HG03432 (cell line): ENCODE data around the gene SLC25A3.
"Not testable (repeated sequence)": the region's sequence is repeated elsewhere in the genome, so short reads cannot be mapped to it uniquely, and the experiment has no call there.

Experiments
- ATAC-seq: cut with Tn5 transposase; IDR thresholded peaks from one replicate; pipeline ENCODE4 v1.9.1; 2021; ENCODE audit warnings: mild to moderate bottlenecking, moderate library complexity; ENCODE audit not compliant: unreplicated experiment

The SLC25A3 gene

GRCh38 chr12:98594050-98594835, 757 bp downstream of the SLC25A3 start:
- no peak for ATAC-seq

- no peak for ATAC-seq
These were observed 1.9 kb downstream of the SLC25A3 start for GRCh38 chr12:98595243-98595988.

- ATAC-seq = not testable (repeated sequence)
These were observed 3.8 kb downstream of the SLC25A3 start for GRCh38 chr12:98597313-98597712.

- no peak for ATAC-seq
These were observed 8.4 kb downstream of the SLC25A3 start for GRCh38 chr12:98601924-98602323.

GRCh38 chr12:98606359-98606988, 13.0 kb downstream of the SLC25A3 start:
- ATAC-seq = no peak

- ATAC-seq = no peak
These were observed 17.1 kb downstream of the SLC25A3 start for GRCh38 chr12:98610596-98610995.

- ATAC-seq = peak; percentile 91
These were observed 19.3 kb downstream of the SLC25A3 start for GRCh38 chr12:98612696-98613334.

- no peak for ATAC-seq
These were observed 25.5 kb downstream of the SLC25A3 start for GRCh38 chr12:98618952-98619351.

GRCh38 chr12:98635657-98636323, 42.3 kb downstream of the SLC25A3 start:
- peak; percentile 94 for ATAC-seq

- no peak for ATAC-seq
These were observed 43.6 kb downstream of the SLC25A3 start for GRCh38 chr12:98637068-98637467.

- ATAC-seq = no peak
These were observed 44.5 kb downstream of the SLC25A3 start for GRCh38 chr12:98638009-98638408.

- ATAC-seq = no peak
These were observed 46.0 kb downstream of the SLC25A3 start for GRCh38 chr12:98639491-98639890.

- not testable (repeated sequence) for ATAC-seq
These were observed 49.3 kb downstream of the SLC25A3 start for GRCh38 chr12:98642801-98643200.

GRCh38 chr12:98644433-98644711, 50.9 kb downstream of the SLC25A3 start:
- peak; percentile 24 for ATAC-seq

GRCh38 chr12:98644712-98645571, 51.5 kb downstream of the SLC25A3 start, which contains the start of the genes APAF1 and IKBIP:
TSS of gene APAF1 (plus strand) at chr12:98645290. CDS start at chr12:98648360, 3,070 bp downstream.
TSS of gene IKBIP (minus strand) at chr12:98644788. CDS start at chr12:98644701, 87 bp downstream.
- ATAC-seq = peak; percentile 90

- peak; percentile 2 for ATAC-seq
These were observed 52.1 kb downstream of the SLC25A3 start for GRCh38 chr12:98645572-98646067.

- ATAC-seq = no peak
These were observed 53.0 kb downstream of the SLC25A3 start for GRCh38 chr12:98646294-98647090.

- no peak for ATAC-seq
These were observed 57.8 kb downstream of the SLC25A3 start for GRCh38 chr12:98651328-98651727.
